ENCODE measurements around the gene TDRD10. TPM values are rescaled to one million over a fixed set of nuclear protein-coding genes. Genes with fewer than 3 reads are reported as not detected.

The TDRD10 gene
- total and polyA plus RNA-seq, 2 donors (not counting 1 experiment from before 2014, with no cell fraction given): 0.06 TPM; not detected in 1

- Histone ChIP-seq H3K36me3 (replicated peaks in 1 of 2; ENCODE audit: control extremely low read depth in 1 of 2, control insufficient read depth in 1 of 2, extremely low read depth in 1 of 2, insufficient read depth in 2 of 2, low read length in 1 of 2) (peaks cover 0 to 17% of the 10 kb centered on the region in 2 experiments), H3K9me3 (ENCODE audit: control extremely low read depth in 1 of 3, control insufficient read depth in 2 of 3, insufficient read depth in 1 of 3, low read length in 2 of 3) (no peaks in the 10 kb centered on the region), H3K4me1 (ENCODE audit: control insufficient read depth in 2 of 2, insufficient read depth in 2 of 2, low read length in 2 of 2) (peaks cover 18 to 29% of the 10 kb centered on the region in 2 donors), H3K4me2 (replicated peaks; ENCODE audit: low read depth, low read length, poor library complexity, severe bottlenecking) (peak overlapping the region; percentile 86), H3K9ac (ENCODE audit: low read length) (peak overlapping the region; percentile 72), H3K27me3 (replicated peaks in 1 of 4; ENCODE audit: control extremely low read depth in 1 of 4, control insufficient read depth in 3 of 4, insufficient read depth in 4 of 4, low read length in 3 of 4) (no peaks in the 10 kb centered on the region), H2AFZ (ENCODE audit: insufficient read depth, low read depth, low read length, poor library complexity, severe bottlenecking) (peak overlapping the region; percentile 83), H4K20me1 (ENCODE audit: control insufficient read depth, insufficient read depth, low read length, poor library complexity, severe bottlenecking) (peaks cover 22% of the 10 kb centered on the region), H3K79me2 (ENCODE audit: control insufficient read depth, insufficient read depth, low read length) (peaks cover 20% of the 10 kb centered on the region), H3K4me3 (ENCODE audit: control extremely low read depth in 1 of 5, extremely low read depth in 1 of 5, insufficient read depth in 1 of 5, low read depth in 2 of 5, low read length in 4 of 5) (peak overlapping the region; percentile 67 to 83 (median 72)), H3K27ac (ENCODE audit: low read length in 2 of 2) (peak overlapping the region; percentile 85)
- peak overlapping the region; percentile 96 for H3K4me3 Mint-ChIP-seq
- H3K27me3 Mint-ChIP-seq: no peaks in the 10 kb centered on the region
- DNase-seq: peak; percentile 90
- no peaks in the 10 kb centered on the region for H3K9me3 Mint-ChIP-seq (ENCODE audit: insufficient read depth)
- CTCF ChIA-PET: interaction anchor here (0.5 to 2.3 kb wide), 56 partner anchors 8 to 525 kb away, joined by 3 to 62 read pairs (median 4); partner anchors contain the start of genes ADAM15, ADAR, CHRNB2 and CKS1B
- peak; percentile 33 for ATAC-seq (ENCODE audit: low read depth)
- TF ChIP-seq EZH2 (IDR thresholded peaks at IDR 0.05; ENCODE audit: borderline replicate concordance, insufficient read depth, low read depth, low read length, poor library complexity, severe bottlenecking): no peak
- TF ChIP-seq CTCF (IDR thresholded peaks at IDR 0.05): peak; percentile 97
- intact Hi-C loops (cut with micrococcal nuclease): loop anchor here (1.0 to 5.0 kb wide), 13 partner anchors 68 to 613 kb away; partner anchors contain the start of genes EFNA4, JTB, KRTCAP2 and PYGO2
- 8% methylated on average over 10 of the region's 13 CpGs for WGBS (ENCODE audit: insufficient coverage)
- POLR2A ChIA-PET: interaction anchor here (0.6 to 1.2 kb wide), 4 partner anchors 288 to 525 kb away, joined by 3 to 5 read pairs (median 4); partner anchors contain the start of gene PMVK
- H3K27ac Mint-ChIP-seq: peak overlapping the region; percentile 95
- H3K4me1 Mint-ChIP-seq: peaks cover 31% of the 10 kb centered on the region
Measured at GRCh38 chr1:154559466-154560044, 57.5 kb downstream of the TDRD10 start.

GRCh38 chr1:154565876-154566275 is 63.9 kb downstream of the TDRD10 start:
- peaks cover 44% of the 10 kb centered on the region for H3K27me3 Mint-ChIP-seq
- 93% methylated on average over 5 of the region's 6 CpGs for WGBS (ENCODE audit: insufficient coverage)

More at GRCh38 chr1:154565876-154566275, 63.9 kb downstream of the TDRD10 start:
- H3K36me3 ChIP-seq (replicated peaks in 1 of 2; ENCODE audit: control extremely low read depth in 1 of 2, control insufficient read depth in 1 of 2, extremely low read depth in 1 of 2, insufficient read depth in 2 of 2, low read length in 1 of 2): no peaks in the 10 kb centered on the region
- Mint-ChIP-seq H3K4me3 (no peak overlapping the region), H3K4me1 (peaks cover 5% of the 10 kb centered on the region), H3K27ac (no peak overlapping the region), H3K9me3 (ENCODE audit: insufficient read depth) (no peaks in the 10 kb centered on the region)
- H3K27me3 ChIP-seq (replicated peaks in 1 of 4; ENCODE audit: control extremely low read depth in 1 of 4, control insufficient read depth in 3 of 4, insufficient read depth in 4 of 4, low read length in 3 of 4): peaks cover 0 to 38% (median 20%) of the 10 kb centered on the region in 4 experiments
- H3K79me2 ChIP-seq (ENCODE audit: control insufficient read depth, insufficient read depth, low read length): no peaks in the 10 kb centered on the region
- TF ChIP-seq EZH2 (IDR thresholded peaks at IDR 0.05; ENCODE audit: borderline replicate concordance, insufficient read depth, low read depth, low read length, poor library complexity, severe bottlenecking) (no peak), CTCF (IDR thresholded peaks at IDR 0.05) (no peak)
- H4K20me1 ChIP-seq (ENCODE audit: control insufficient read depth, insufficient read depth, low read length, poor library complexity, severe bottlenecking): no peaks in the 10 kb centered on the region
- ATAC-seq (ENCODE audit: low read depth) (no peak), DNase-seq (no peak)
- CTCF ChIA-PET: no interaction called here
- POLR2A ChIA-PET: no interaction called here
- H3K9ac ChIP-seq (ENCODE audit: low read length): no peak overlapping the region
- peaks cover 0 to 12% (median 0%) of the 10 kb centered on the region in 3 donors for H3K9me3 ChIP-seq (ENCODE audit: control extremely low read depth in 1 of 3, control insufficient read depth in 2 of 3, insufficient read depth in 1 of 3, low read length in 2 of 3)
- H3K27ac ChIP-seq (ENCODE audit: low read length in 2 of 2): no peak overlapping the region
- no peak overlapping the region for H3K4me3 ChIP-seq (ENCODE audit: control extremely low read depth in 1 of 5, extremely low read depth in 1 of 5, insufficient read depth in 1 of 5, low read depth in 2 of 5, low read length in 4 of 5)
- intact Hi-C loops (cut with micrococcal nuclease): no loop called here
- no peak overlapping the region for H3K4me2 ChIP-seq (replicated peaks; ENCODE audit: low read depth, low read length, poor library complexity, severe bottlenecking)
- H3K4me1 ChIP-seq (ENCODE audit: control insufficient read depth in 2 of 2, insufficient read depth in 2 of 2, low read length in 2 of 2): peaks cover 8 to 10% of the 10 kb centered on the region in 2 donors
- no peak overlapping the region for H2AFZ ChIP-seq (ENCODE audit: insufficient read depth, low read depth, low read length, poor library complexity, severe bottlenecking)

All from B cell (primary cell).